Mesenchymal stem cell (in vitro differentiated cells and primary cell): Measurements from ENCODE around the gene ATP10A.

Source experiments
- DNase-seq: peaks from one replicate; pipeline ENCODE4 v3.0.0-alpha.2; 2013
- H2AFZ ChIP-seq: one replicate; pipeline ENCODE4 v1.6.1; 2013; ENCODE audit warnings: low read depth, mild to moderate bottlenecking, control low read depth, inconsistent platforms, low read length, moderate library complexity
- H2AK5ac ChIP-seq: 2 replicates; pipeline ENCODE4 v1.6.1; 2013; ENCODE audit warnings: low read length, moderate library complexity, mild to moderate bottlenecking, inconsistent platforms; ENCODE audit not compliant: severe bottlenecking
- H2BK120ac ChIP-seq: one replicate; pipeline ENCODE4 v1.6.1; 2013; ENCODE audit warnings: low read depth, mild to moderate bottlenecking, inconsistent platforms, low read length, moderate library complexity
- H2BK12ac ChIP-seq, 2 experiments: one replicate each; pipeline ENCODE4 v1.6.1; 2013; ENCODE audit warnings: inconsistent platforms in 2 of 2, low read length in 2 of 2, mild to moderate bottlenecking in 2 of 2, moderate library complexity in 2 of 2, control low read depth in 1 of 2
- H2BK15ac ChIP-seq: one replicate; pipeline ENCODE4 v1.6.1; 2013; ENCODE audit warnings: mild to moderate bottlenecking, low read depth, inconsistent platforms; ENCODE audit not compliant: poor library complexity, severe bottlenecking
- H2BK5ac ChIP-seq: 2 replicates; pipeline ENCODE4 v1.6.1; 2013; ENCODE audit warnings: low read depth, mild to moderate bottlenecking, low read length, control low read depth, inconsistent platforms; ENCODE audit not compliant: poor library complexity, severe bottlenecking
- H3K14ac ChIP-seq, 2 experiments: one replicate each; pipeline ENCODE4 v1.6.1; 2013; ENCODE audit warnings: inconsistent platforms in 2 of 2, low read length in 2 of 2, control low read depth in 1 of 2, mild to moderate bottlenecking in 1 of 2, moderate library complexity in 1 of 2
- H3K18ac ChIP-seq, 2 experiments: one replicate each; pipeline ENCODE4 v1.6.1; 2013; ENCODE audit warnings: inconsistent platforms in 2 of 2, low read length in 2 of 2, control low read depth in 1 of 2, low read depth in 1 of 2, mild to moderate bottlenecking in 1 of 2
- H3K23ac ChIP-seq, 2 experiments: one replicate each; pipeline ENCODE4 v1.6.1; 2013; ENCODE audit warnings: inconsistent platforms in 2 of 2, low read length in 2 of 2, mild to moderate bottlenecking in 2 of 2, moderate library complexity in 2 of 2, control low read depth in 1 of 2
- H3K27ac ChIP-seq: 2 replicates; pipeline ENCODE4 v1.5.1; 2013; ENCODE audit warnings: mild to moderate bottlenecking, moderate library complexity, low read length, control low read depth, inconsistent platforms; ENCODE audit not compliant: poor library complexity, severe bottlenecking
- H3K27me3 ChIP-seq, 2 experiments: 2 replicates each; pipeline versions ENCODE4 v1.6.1 to v1.7.0; 2013; ENCODE audit warnings: low read length in 2 of 2, mild to moderate bottlenecking in 2 of 2, moderate library complexity in 2 of 2, control low read depth in 1 of 2, inconsistent platforms in 1 of 2; ENCODE audit not compliant: control insufficient read depth in 1 of 2, insufficient read depth in 1 of 2
- H3K36me3 ChIP-seq, 2 experiments: 2 replicates each; pipeline versions ENCODE4 v1.6.1 to v1.7.0; 2013; ENCODE audit warnings: low read length in 2 of 2, control low read depth in 1 of 2, inconsistent platforms in 1 of 2, low read depth in 1 of 2, mild to moderate bottlenecking in 1 of 2; ENCODE audit not compliant: insufficient read depth in 2 of 2, control insufficient read depth in 1 of 2
- H3K4ac ChIP-seq, 2 experiments: one replicate each; pipeline ENCODE4 v1.6.1; 2013; ENCODE audit warnings: inconsistent platforms in 2 of 2, low read length in 2 of 2, mild to moderate bottlenecking in 2 of 2, moderate library complexity in 2 of 2, control low read depth in 1 of 2, low read depth in 1 of 2
- H3K4me1 ChIP-seq: 2 replicates; pipeline ENCODE4 v1.6.1; 2013; ENCODE audit warnings: low read depth, low read length, control low read depth; ENCODE audit not compliant: control insufficient read depth, insufficient read depth
- H3K4me2 ChIP-seq: 2 replicates; pipeline ENCODE4 v1.6.1; 2013; ENCODE audit warnings: low read length, mild to moderate bottlenecking, inconsistent platforms; ENCODE audit not compliant: poor library complexity, severe bottlenecking
- H3K4me3 ChIP-seq, 2 experiments: 2 replicates each; pipeline versions ENCODE4 v1.5.1 to v1.7.0; 2013; ENCODE audit warnings: low read length in 2 of 2, mild to moderate bottlenecking in 2 of 2, control low read depth in 1 of 2, low read depth in 1 of 2; ENCODE audit not compliant: insufficient read depth in 1 of 2
- H3K79me1 ChIP-seq: replicated peaks from 2 replicates; pipeline ENCODE4 v1.6.1; 2013; ENCODE audit warnings: mild to moderate bottlenecking, control low read depth, low read length, inconsistent platforms; ENCODE audit not compliant: poor library complexity, severe bottlenecking
- H3K9ac ChIP-seq: 2 replicates; pipeline ENCODE4 v1.7.0; 2013; ENCODE audit warnings: mild to moderate bottlenecking, low read length, moderate library complexity
- H3K9me3 ChIP-seq: 2 replicates; pipeline ENCODE4 v1.7.0; 2013; ENCODE audit warnings: mild to moderate bottlenecking, low read length; ENCODE audit not compliant: control insufficient read depth
- H4K8ac ChIP-seq: one replicate; pipeline ENCODE4 v1.6.1; 2013; ENCODE audit warnings: inconsistent platforms, mild to moderate bottlenecking, low read length, moderate library complexity
- H4K91ac ChIP-seq: one replicate; pipeline ENCODE4 v1.6.1; 2013; ENCODE audit warnings: mild to moderate bottlenecking, low read length, inconsistent platforms
- WGBS: methylation state at CpG from one replicate; pipeline ENCODE4 v1.1.7; 2013; ENCODE audit warnings: mixed read lengths; 5-methylcytosine and 5-hydroxymethylcytosine counted together

The ATP10A gene

GRCh38 chr15:25810154-25810553 is 53.0 kb downstream of the ATP10A start:
- no peak overlapping the region for H2BK5ac ChIP-seq

GRCh38 chr15:25807063-25807462 is 56.1 kb downstream of the ATP10A start:
- no peak overlapping the region for H4K91ac ChIP-seq

More at GRCh38 chr15:25810154-25810553, 53.0 kb downstream of the ATP10A start:
- Histone ChIP-seq H3K4me3 (no peak overlapping the region), H3K9ac (no peak overlapping the region), H2BK12ac (no peak overlapping the region), H2AK5ac (no peak overlapping the region), H2BK15ac (no peak overlapping the region), H4K91ac (no peak overlapping the region), H3K4ac (no peak overlapping the region), H3K23ac (no peak overlapping the region), H3K4me1 (peaks cover 8% of the 10 kb centered on the region), H3K18ac (no peak overlapping the region), H4K8ac (no peak overlapping the region), H3K4me2 (no peak overlapping the region), H3K79me1 (peaks cover 46% of the 10 kb centered on the region), H3K27ac (no peak overlapping the region), H3K14ac (no peak overlapping the region), H2AFZ (no peak overlapping the region), H2BK120ac (no peak overlapping the region), H3K27me3 (no peaks in the 10 kb centered on the region), H3K9me3 (no peaks in the 10 kb centered on the region), H3K36me3 (peaks cover 0 to 8% of the 10 kb centered on the region in 2 experiments)
- DNase-seq, result no peak
- WGBS, result 84% methylated on average over 8 of the region's 8 CpGs

GRCh38 chr15:25805031-25805430 is 58.1 kb downstream of the ATP10A start:
- Histone ChIP-seq H3K9me3 (no peaks in the 10 kb centered on the region), H3K4me3 (no peak overlapping the region), H2AFZ (no peak overlapping the region), H3K14ac (no peak overlapping the region), H2BK5ac (no peak overlapping the region), H4K91ac (no peak overlapping the region), H3K36me3 (peaks cover 0 to 35% of the 10 kb centered on the region in 2 experiments), H3K9ac (no peak overlapping the region), H3K4ac (no peak overlapping the region), H3K4me2 (no peak overlapping the region), H2BK12ac (no peak overlapping the region), H3K79me1 (peaks cover 47% of the 10 kb centered on the region), H3K27me3 (peaks cover 0 to 8% of the 10 kb centered on the region in 2 experiments), H2BK120ac (no peak overlapping the region), H4K8ac (no peak overlapping the region), H2AK5ac (no peak overlapping the region), H2BK15ac (no peak overlapping the region), H3K27ac (no peak overlapping the region), H3K18ac (no peak overlapping the region), H3K4me1 (peaks cover 8% of the 10 kb centered on the region), H3K23ac (no peak overlapping the region)
- no peak for DNase-seq
- 83% methylated on average over 12 of the region's 12 CpGs for whole genome bisulfite sequencing

More at GRCh38 chr15:25807063-25807462, 56.1 kb downstream of the ATP10A start:
- 53% methylated on average over 3 of the region's 6 CpGs for WGBS
- no peak overlapping the region for H2AFZ ChIP-seq
- H2BK120ac ChIP-seq, result no peak overlapping the region
- H3K27ac ChIP-seq, result no peak overlapping the region
- no peak overlapping the region for H2BK12ac ChIP-seq
- no peak overlapping the region for H3K4me3 ChIP-seq
- no peak overlapping the region for H2AK5ac ChIP-seq
- no peak overlapping the region for H3K9ac ChIP-seq
- no peak overlapping the region for H2BK15ac ChIP-seq
- H3K23ac ChIP-seq, result no peak overlapping the region
- no peak for DNase-seq
- peaks cover 0 to 26% of the 10 kb centered on the region in 2 experiments for H3K36me3 ChIP-seq
- no peak overlapping the region for H2BK5ac ChIP-seq
- no peaks in the 10 kb centered on the region for H3K9me3 ChIP-seq
- H3K4ac ChIP-seq, result no peak overlapping the region
- H4K8ac ChIP-seq, result no peak overlapping the region
- H3K4me2 ChIP-seq, result no peak overlapping the region
- H3K18ac ChIP-seq, result no peak overlapping the region
- H3K14ac ChIP-seq, result no peak overlapping the region
- H3K4me1 ChIP-seq, result peaks cover 10% of the 10 kb centered on the region
- peaks cover 44% of the 10 kb centered on the region for H3K79me1 ChIP-seq
- peaks cover 0 to 4% of the 10 kb centered on the region in 2 experiments for H3K27me3 ChIP-seq

- Histone ChIP-seq H4K8ac (no peak overlapping the region), H2BK15ac (no peak overlapping the region), H3K9ac (no peak overlapping the region), H2AK5ac (no peak overlapping the region), H2AFZ (no peak overlapping the region), H3K79me1 (peaks cover 42% of the 10 kb centered on the region), H3K4ac (no peak overlapping the region), H3K27ac (no peak overlapping the region), H3K4me3 (no peak overlapping the region), H2BK120ac (no peak overlapping the region), H3K23ac (no peak overlapping the region), H4K91ac (no peak overlapping the region), H3K14ac (no peak overlapping the region), H2BK5ac (no peak overlapping the region), H3K36me3 (peaks cover 0 to 35% of the 10 kb centered on the region in 2 experiments), H3K27me3 (peaks cover 0 to 8% of the 10 kb centered on the region in 2 experiments), H3K18ac (no peak overlapping the region), H3K9me3 (no peaks in the 10 kb centered on the region), H3K4me2 (no peak overlapping the region), H3K4me1 (peaks cover 8% of the 10 kb centered on the region), H2BK12ac (no peak overlapping the region)
- 78% methylated on average over 6 of the region's 7 CpGs for WGBS
- DNase-seq, result no peak
These were observed 58.7 kb downstream of the ATP10A start for GRCh38 chr15:25804451-25804850.
